ENCODE results near the gene JAM3.

- TF ChIP-seq CTCF (IDR thresholded peaks at IDR 0.05; ENCODE audit: low read length) (no peak), EZH2phosphoT487 (IDR thresholded peaks at IDR 0.05; ENCODE audit: low read length) (no peak), EZH2 (optimal IDR thresholded peaks at IDR 0.05; ENCODE audit: low read depth, low read length) (no peak)
Observed at GRCh38 chr11:134041349-134041748, 27.5 kb upstream of the JAM3 start.
